IMR-90 (cell line): ENCODE data around the gene MEGF6. TPM values are rescaled to one million over a fixed set of nuclear protein-coding genes. Genes with fewer than 3 reads are reported as not detected.

Source experiments
- ATAC-seq: fragments of 200-7000 bp; cut with Tn5 transposase; 2 replicates; pipeline ENCODE4 v1.9.1; 2020; ENCODE audit warnings: low read depth, mild to moderate bottlenecking, moderate library complexity
- BruUV-seq: library from RNA; stranded (reverse); fragments of 400-500 nt; replicated peaks from 2 replicates; lab custom pipeline; 2021; lab: Mats Ljungman, UMichigan
- CTCF ChIA-PET: fragments of 300-600 bp; formaldehyde crosslinking; extraction: SDS; loops from one replicate; lab custom pipeline; 2021; ENCODE audit warnings: antibody characterized with exemption; lab: Yijun Ruan, JAX
- POLR2A ChIA-PET: fragments of 300-600 bp; sonication (Branson Sonifier 250); formaldehyde crosslinking; loops from one replicate; lab custom pipeline; 2022; ENCODE audit warnings: antibody characterized with exemption; ENCODE audit not compliant: unreplicated experiment; lab: Charles Lee
- DNase-seq: peaks from one replicate; pipeline ENCODE4 v3.0.0; 2013
- H2AFZ ChIP-seq: replicated peaks from 2 replicates; pipeline ENCODE3; 2013; ENCODE audit warnings: low read length, mild to moderate bottlenecking; ENCODE audit not compliant: poor library complexity
- H2AK5ac ChIP-seq: 2 replicates; pipeline ENCODE4 v1.6.1; 2013; ENCODE audit warnings: low read depth, low read length, inconsistent platforms
- H2AK9ac ChIP-seq: replicated peaks from 2 replicates; pipeline ENCODE3; 2013; ENCODE audit warnings: mild to moderate bottlenecking, low read depth, low read length, moderate library complexity; ENCODE audit not compliant: poor library complexity
- H2BK120ac ChIP-seq: 2 replicates; pipeline ENCODE4 v1.6.1; 2013; ENCODE audit warnings: low read depth, low read length, inconsistent platforms
- H2BK15ac ChIP-seq: 3 replicates; pipeline ENCODE4 v1.6.1; 2013; ENCODE audit warnings: low read depth, low read length, inconsistent platforms
- H2BK20ac ChIP-seq: 2 replicates; pipeline ENCODE4 v1.6.1; 2013; ENCODE audit warnings: low read depth, mild to moderate bottlenecking, inconsistent platforms, low read length, moderate library complexity
- H2BK5ac ChIP-seq: 2 replicates; pipeline ENCODE4 v1.6.1; 2013; ENCODE audit warnings: mild to moderate bottlenecking, low read depth, low read length, inconsistent platforms; ENCODE audit not compliant: poor library complexity, severe bottlenecking
- H3K14ac ChIP-seq: replicated peaks from 2 replicates; pipeline ENCODE4 v1.6.1; 2013; ENCODE audit warnings: low read depth, low read length, inconsistent platforms
- H3K18ac ChIP-seq: 2 replicates; pipeline ENCODE4 v1.6.1; 2013; ENCODE audit warnings: low read depth, low read length, control low read depth
- H3K23ac ChIP-seq: 2 replicates; pipeline ENCODE4 v1.6.1; 2013; ENCODE audit warnings: low read depth, low read length, inconsistent platforms
- H3K27ac ChIP-seq: 2 replicates; pipeline ENCODE4 v1.5.1; 2013; ENCODE audit warnings: mild to moderate bottlenecking, control low read depth, low read length; ENCODE audit not compliant: insufficient read depth
- H3K27me3 ChIP-seq: 2 replicates; pipeline ENCODE4 v1.6.1; 2013; ENCODE audit warnings: low read length; ENCODE audit not compliant: control insufficient read depth, insufficient read depth
- H3K36me3 ChIP-seq: 2 replicates; pipeline ENCODE4 v1.6.1; 2013; ENCODE audit warnings: low read length, mixed read lengths; ENCODE audit not compliant: control insufficient read depth, insufficient read depth
- H3K4ac ChIP-seq: 2 replicates; pipeline ENCODE4 v1.6.1; 2013; ENCODE audit warnings: low read depth, low read length, inconsistent platforms
- H3K4me1 ChIP-seq: 2 replicates; pipeline ENCODE4 v1.6.1; 2013; ENCODE audit warnings: low read length, mixed read lengths; ENCODE audit not compliant: control insufficient read depth, insufficient read depth
- H3K4me2 ChIP-seq: 2 replicates; pipeline ENCODE4 v1.6.1; 2013; ENCODE audit warnings: low read depth, mild to moderate bottlenecking, control low read depth, low read length, moderate library complexity
- H3K4me3 ChIP-seq: 2 replicates; pipeline ENCODE4 v1.5.1; 2013; ENCODE audit warnings: low read depth, mild to moderate bottlenecking, control low read depth, low read length, moderate library complexity; ENCODE audit not compliant: insufficient read depth
- H3K56ac ChIP-seq: 2 replicates; pipeline ENCODE4 v1.6.1; 2013; ENCODE audit warnings: low read length, inconsistent platforms; ENCODE audit not compliant: insufficient read depth; ENCODE audit errors: extremely low read depth
- H3K79me1 ChIP-seq, 2 experiments: 2 replicates each; pipeline ENCODE4 v1.6.1; 2013; ENCODE audit warnings: low read length in 2 of 2, inconsistent platforms in 1 of 2, low read depth in 1 of 2
- H3K9ac ChIP-seq: 2 replicates; pipeline ENCODE4 v1.6.1; 2013; ENCODE audit warnings: low read depth, low read length, control low read depth
- H3K9me1 ChIP-seq: 2 replicates; pipeline ENCODE4 v1.6.1; 2013; ENCODE audit warnings: low read length, inconsistent platforms; ENCODE audit not compliant: insufficient read depth
- H3K9me3 ChIP-seq: 2 replicates; pipeline ENCODE4 v1.6.1; 2013; ENCODE audit warnings: low read length; ENCODE audit not compliant: control insufficient read depth, insufficient read depth
- H4K20me1 ChIP-seq: 2 replicates; pipeline ENCODE4 v1.6.1; 2013; ENCODE audit warnings: low read length, inconsistent platforms; ENCODE audit not compliant: insufficient read depth
- H4K5ac ChIP-seq: 2 replicates; pipeline ENCODE4 v1.6.1; 2013; ENCODE audit warnings: mild to moderate bottlenecking, low read depth, low read length, control low read depth
- H4K8ac ChIP-seq, 2 experiments: 2 replicates each; pipeline ENCODE4 v1.6.1; 2013; ENCODE audit warnings: low read depth in 2 of 2, low read length in 2 of 2, control low read depth in 1 of 2, inconsistent platforms in 1 of 2
- H4K91ac ChIP-seq: 2 replicates; pipeline ENCODE4 v1.6.1; 2013; ENCODE audit warnings: low read depth, low read length, inconsistent platforms; ENCODE audit not compliant: insufficient read depth
- BHLHE40 ChIP-seq: fragments of 150-350 bp; IDR thresholded peaks from 2 replicates; pipeline ENCODE4 v1.6.1; 2016; ENCODE audit warnings: mild to moderate bottlenecking, low read depth, low read length
- CEBPB ChIP-seq: IDR thresholded peaks from 2 replicates; pipeline ENCODE4 v1.6.1; 2012; ENCODE audit warnings: low read depth, low read length, improper control_type of control experiment
- CHD1 ChIP-seq: IDR thresholded peaks from 2 replicates; pipeline ENCODE4 v1.6.1; 2012; ENCODE audit warnings: low read depth, low read length, improper control_type of control experiment
- MAFK ChIP-seq: IDR thresholded peaks from 2 replicates; pipeline ENCODE4 v1.6.1; 2012; ENCODE audit warnings: low read depth, low read length, improper control_type of control experiment
- MAZ ChIP-seq: IDR thresholded peaks from 2 replicates; pipeline ENCODE4 v1.6.1; 2012; ENCODE audit warnings: low read depth, mild to moderate bottlenecking, low read length, improper control_type of control experiment, moderate library complexity, borderline replicate concordance
- MXI1 ChIP-seq: IDR thresholded peaks from 2 replicates; pipeline ENCODE4 v1.6.1; 2012; ENCODE audit warnings: low read depth, mild to moderate bottlenecking, low read length, moderate library complexity, borderline replicate concordance
- NFE2L2 ChIP-seq: fragments of 150-350 bp; IDR thresholded peaks from 2 replicates; pipeline ENCODE4 v1.6.1; 2016; ENCODE audit warnings: low read depth, mild to moderate bottlenecking, low read length
- RAD21 ChIP-seq: IDR thresholded peaks from 2 replicates; pipeline ENCODE4 v1.6.1; 2012; ENCODE audit warnings: low read length, improper control_type of control experiment
- RCOR1 ChIP-seq: IDR thresholded peaks from 2 replicates; pipeline ENCODE4 v1.6.1; 2012; ENCODE audit warnings: mild to moderate bottlenecking, low read length, improper control_type of control experiment; ENCODE audit not compliant: insufficient replicate concordance
- RFX5 ChIP-seq: IDR thresholded peaks from 2 replicates; pipeline ENCODE4 v1.8.0; 2012; ENCODE audit warnings: low read depth, mild to moderate bottlenecking, low read length, moderate library complexity
- SMC3 ChIP-seq: fragments of 150-350 bp; IDR thresholded peaks from 2 replicates; pipeline ENCODE4 v1.6.1; 2016; ENCODE audit warnings: low read depth, mild to moderate bottlenecking, antibody characterized with exemption, low read length, moderate library complexity
- WGBS, 2 experiments: methylation state at CpG; one replicate each; pipeline versions ENCODE4 v1.1.5 to v1.1.7; 2013; ENCODE audit warnings: missing lambda C conversion rate in 2 of 2; ENCODE audit not compliant: insufficient read length in 1 of 2; ENCODE audit errors: extremely low coverage in 2 of 2; 5-methylcytosine and 5-hydroxymethylcytosine counted together
- dilution Hi-C: fragments of 300-500 bp; cut with HindIII; formaldehyde crosslinking; loops from one replicate; pipeline ENCODE4 v1.14.3; 2018; ENCODE audit warnings: low sequenced_read_pairs; ENCODE audit not compliant: unreplicated experiment
- in situ Hi-C: fragments of 300-500 bp; cut with MboI; formaldehyde crosslinking; loops from 3 replicates; pipeline ENCODE4 v1.14.3; 2019; ENCODE audit warnings: low sequenced_read_pairs, inconsistent platforms, mixed read lengths
- intact Hi-C: fragments of 100-400 bp; cut with micrococcal nuclease; formaldehyde crosslinking; loops from 2 replicates; pipeline ENCODE4 v1.10.0; 2022
- polyA plus RNA-seq, 3 experiments: library from polyadenylated mRNA; depleted of rRNA; stranded (reverse); fragments of >200 nt; gene quantifications; 2 replicates each; pipeline ENCODE4 v1.2.3, GENCODE V29; 2012; ENCODE audit warnings: low replicate concordance in 1 of 3
- total RNA-seq: library from RNA; depleted of rRNA; stranded (reverse); fragments of >200 nt; gene quantifications from 2 replicates; pipeline ENCODE4 v1.2.3, GENCODE V29; 2012
- TF ChIP-seq, protein P1 (sequence below): fragments of 150-350 bp; IDR thresholded peaks from 2 replicates; pipeline ENCODE4 v1.6.1; 2016; ENCODE audit warnings: low read depth, mild to moderate bottlenecking, low read length, moderate library complexity, borderline replicate concordance
- TF ChIP-seq, protein P2 (sequence below): fragments of 150-350 bp; IDR thresholded peaks from 2 replicates; pipeline ENCODE4 v1.6.1; 2017; ENCODE audit warnings: mild to moderate bottlenecking, antibody characterized with exemption, low read length, low read depth
- TF ChIP-seq, protein P3 (sequence below): conservative IDR thresholded peaks from 2 replicates; pipeline ENCODE4 v1.5.1; 2012; ENCODE audit warnings: mild to moderate bottlenecking, low read depth, low read length, improper control_type of control experiment

MEGF6 gene
- total and polyA plus RNA-seq, 2 of the 4 experiments (the other 2 are of a cell fraction): 0.72 to 4.1 TPM

DNA sequence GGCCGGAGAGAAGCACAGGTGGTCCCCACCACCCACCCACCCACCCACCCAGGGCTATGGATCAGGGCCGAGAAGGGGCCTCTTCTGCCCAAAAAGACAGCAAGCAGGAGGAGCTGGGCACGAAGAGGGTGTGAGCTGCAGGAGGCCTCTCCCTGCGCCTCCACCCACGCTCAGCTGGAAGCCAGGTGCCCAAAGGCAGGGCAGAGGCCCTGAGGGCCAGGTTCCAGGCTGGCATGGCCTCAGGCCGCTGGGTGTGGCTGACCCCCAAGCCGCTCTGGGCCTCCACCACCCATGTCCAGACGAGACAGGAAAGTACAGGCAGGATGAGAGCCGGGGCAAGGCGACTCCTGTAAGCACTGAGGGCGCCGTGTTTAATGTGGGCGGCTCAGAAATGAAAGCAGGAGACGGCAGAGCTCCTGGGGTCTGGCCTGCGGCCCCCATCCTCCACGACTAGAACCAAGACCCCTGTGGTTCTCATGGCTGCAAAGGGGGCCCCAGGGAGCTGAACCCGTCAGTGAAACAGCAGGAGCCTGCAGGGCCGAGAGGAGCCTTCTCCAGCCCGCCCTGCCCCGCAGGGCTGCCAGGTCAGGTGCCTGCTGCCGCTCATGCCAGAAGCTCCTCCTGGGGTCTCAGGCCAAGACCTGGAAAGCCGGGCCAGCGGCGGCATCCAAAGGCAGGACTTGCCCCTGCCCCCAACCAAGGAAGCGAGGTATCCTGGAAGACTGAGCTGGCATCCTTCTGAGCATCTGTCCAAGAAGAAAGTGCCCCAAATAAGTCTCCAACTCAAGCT, 56.0 kb downstream of the MEGF6 start:
- no peak overlapping the region for H3K14ac ChIP-seq
- dilution Hi-C loops (no loop called here), in situ Hi-C loops (loop anchor here (5.0 kb wide), 1 partner anchor 67 kb away; no protein-coding TSS in a partner anchor), intact Hi-C loops (no loop called here)
- BruUV-seq: no TSS peak
- no peak overlapping the region for H2BK20ac ChIP-seq
- no peak overlapping the region for H4K91ac ChIP-seq
- H3K27ac ChIP-seq: no peak overlapping the region
- no peak overlapping the region for H3K4ac ChIP-seq
- H3K36me3 ChIP-seq: no peaks in the 10 kb centered on the region
- peaks cover 11% of the 10 kb centered on the region; the same call in 1 of the 2 replicates for H3K27me3 ChIP-seq
- no peak for DNase-seq
- ChIA-PET POLR2A (interaction anchor here (0.5 kb wide), 1 partner anchor 18 kb away, joined by 16 read pairs; no protein-coding TSS in a partner anchor), CTCF (no interaction called here)
- no peaks in the 10 kb centered on the region for H3K79me1 ChIP-seq
- peaks cover 7% of the 10 kb centered on the region; the same call in 1 of the 2 replicates for H3K4me1 ChIP-seq
- H3K56ac ChIP-seq: no peak overlapping the region
- no peak overlapping the region for H2BK120ac ChIP-seq
- H2BK15ac ChIP-seq: no peak overlapping the region
- no peak overlapping the region for H4K5ac ChIP-seq
- H2BK5ac ChIP-seq: no peak overlapping the region
- H4K20me1 ChIP-seq: no peaks in the 10 kb centered on the region
- no peaks in the 10 kb centered on the region for H3K9me1 ChIP-seq
- H2AFZ ChIP-seq: no peak overlapping the region
- no peak overlapping the region for H3K9ac ChIP-seq
- 71% methylated on average over 11 of the region's 25 CpGs; no CpG with 5 or more reads in 1 of the 2 experiments for WGBS, 2 experiments
- no peak for ATAC-seq
- H3K4me2 ChIP-seq: no peak overlapping the region
- no peak overlapping the region for H3K18ac ChIP-seq
- H4K8ac ChIP-seq: no peak overlapping the region
- no peak overlapping the region for H2AK9ac ChIP-seq
- no peak overlapping the region for H3K4me3 ChIP-seq
- H3K23ac ChIP-seq: no peak overlapping the region
- H3K9me3 ChIP-seq: peaks cover 7% of the 10 kb centered on the region
- H2AK5ac ChIP-seq: no peak overlapping the region
- TF ChIP-seq, protein P1, sequence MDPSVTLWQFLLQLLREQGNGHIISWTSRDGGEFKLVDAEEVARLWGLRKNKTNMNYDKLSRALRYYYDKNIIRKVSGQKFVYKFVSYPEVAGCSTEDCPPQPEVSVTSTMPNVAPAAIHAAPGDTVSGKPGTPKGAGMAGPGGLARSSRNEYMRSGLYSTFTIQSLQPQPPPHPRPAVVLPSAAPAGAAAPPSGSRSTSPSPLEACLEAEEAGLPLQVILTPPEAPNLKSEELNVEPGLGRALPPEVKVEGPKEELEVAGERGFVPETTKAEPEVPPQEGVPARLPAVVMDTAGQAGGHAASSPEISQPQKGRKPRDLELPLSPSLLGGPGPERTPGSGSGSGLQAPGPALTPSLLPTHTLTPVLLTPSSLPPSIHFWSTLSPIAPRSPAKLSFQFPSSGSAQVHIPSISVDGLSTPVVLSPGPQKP: no peak
- TF ChIP-seq MAZ (no peak), SMC3 (no peak), MAFK (no peak), CHD1 (no peak), RAD21 (no peak), NFE2L2 (no peak), BHLHE40 (no peak), RCOR1 (no peak), MXI1 (no peak), CEBPB (no peak), RFX5 (no peak)
- TF ChIP-seq, protein P2, sequence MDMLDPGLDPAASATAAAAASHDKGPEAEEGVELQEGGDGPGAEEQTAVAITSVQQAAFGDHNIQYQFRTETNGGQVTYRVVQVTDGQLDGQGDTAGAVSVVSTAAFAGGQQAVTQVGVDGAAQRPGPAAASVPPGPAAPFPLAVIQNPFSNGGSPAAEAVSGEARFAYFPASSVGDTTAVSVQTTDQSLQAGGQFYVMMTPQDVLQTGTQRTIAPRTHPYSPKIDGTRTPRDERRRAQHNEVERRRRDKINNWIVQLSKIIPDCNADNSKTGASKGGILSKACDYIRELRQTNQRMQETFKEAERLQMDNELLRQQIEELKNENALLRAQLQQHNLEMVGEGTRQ: no peak
- TF ChIP-seq, protein P3, sequence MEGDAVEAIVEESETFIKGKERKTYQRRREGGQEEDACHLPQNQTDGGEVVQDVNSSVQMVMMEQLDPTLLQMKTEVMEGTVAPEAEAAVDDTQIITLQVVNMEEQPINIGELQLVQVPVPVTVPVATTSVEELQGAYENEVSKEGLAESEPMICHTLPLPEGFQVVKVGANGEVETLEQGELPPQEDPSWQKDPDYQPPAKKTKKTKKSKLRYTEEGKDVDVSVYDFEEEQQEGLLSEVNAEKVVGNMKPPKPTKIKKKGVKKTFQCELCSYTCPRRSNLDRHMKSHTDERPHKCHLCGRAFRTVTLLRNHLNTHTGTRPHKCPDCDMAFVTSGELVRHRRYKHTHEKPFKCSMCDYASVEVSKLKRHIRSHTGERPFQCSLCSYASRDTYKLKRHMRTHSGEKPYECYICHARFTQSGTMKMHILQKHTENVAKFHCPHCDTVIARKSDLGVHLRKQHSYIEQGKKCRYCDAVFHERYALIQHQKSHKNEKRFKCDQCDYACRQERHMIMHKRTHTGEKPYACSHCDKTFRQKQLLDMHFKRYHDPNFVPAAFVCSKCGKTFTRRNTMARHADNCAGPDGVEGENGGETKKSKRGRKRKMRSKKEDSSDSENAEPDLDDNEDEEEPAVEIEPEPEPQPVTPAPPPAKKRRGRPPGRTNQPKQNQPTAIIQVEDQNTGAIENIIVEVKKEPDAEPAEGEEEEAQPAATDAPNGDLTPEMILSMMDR: no peak
